ENCODE results near the gene ELMOD2.
"Not testable (repeated sequence)": the region's sequence is repeated elsewhere in the genome, so short reads cannot be mapped to it uniquely, and the experiment has no call there.

ELMOD2 gene

DNA sequence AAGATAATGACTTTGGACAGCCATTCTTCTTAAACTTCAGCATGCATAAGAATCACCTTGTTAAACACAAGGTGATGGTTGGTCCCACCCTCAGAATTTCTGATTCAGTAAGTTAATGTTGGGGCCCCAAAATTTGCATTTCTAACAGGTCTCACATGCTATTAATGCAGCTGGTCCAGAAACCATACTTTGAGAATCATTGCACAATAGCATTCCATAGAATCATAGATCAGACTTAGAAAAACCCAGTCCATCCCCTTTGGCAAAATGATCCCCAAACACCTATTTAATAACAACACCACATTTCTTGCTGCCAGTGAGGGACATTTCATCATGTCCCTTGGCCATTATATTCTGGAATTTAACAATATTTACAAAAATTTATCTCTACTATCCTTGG, 19.7 kb upstream of the ELMOD2 start:
- TF ChIP-seq, protein P1, sequence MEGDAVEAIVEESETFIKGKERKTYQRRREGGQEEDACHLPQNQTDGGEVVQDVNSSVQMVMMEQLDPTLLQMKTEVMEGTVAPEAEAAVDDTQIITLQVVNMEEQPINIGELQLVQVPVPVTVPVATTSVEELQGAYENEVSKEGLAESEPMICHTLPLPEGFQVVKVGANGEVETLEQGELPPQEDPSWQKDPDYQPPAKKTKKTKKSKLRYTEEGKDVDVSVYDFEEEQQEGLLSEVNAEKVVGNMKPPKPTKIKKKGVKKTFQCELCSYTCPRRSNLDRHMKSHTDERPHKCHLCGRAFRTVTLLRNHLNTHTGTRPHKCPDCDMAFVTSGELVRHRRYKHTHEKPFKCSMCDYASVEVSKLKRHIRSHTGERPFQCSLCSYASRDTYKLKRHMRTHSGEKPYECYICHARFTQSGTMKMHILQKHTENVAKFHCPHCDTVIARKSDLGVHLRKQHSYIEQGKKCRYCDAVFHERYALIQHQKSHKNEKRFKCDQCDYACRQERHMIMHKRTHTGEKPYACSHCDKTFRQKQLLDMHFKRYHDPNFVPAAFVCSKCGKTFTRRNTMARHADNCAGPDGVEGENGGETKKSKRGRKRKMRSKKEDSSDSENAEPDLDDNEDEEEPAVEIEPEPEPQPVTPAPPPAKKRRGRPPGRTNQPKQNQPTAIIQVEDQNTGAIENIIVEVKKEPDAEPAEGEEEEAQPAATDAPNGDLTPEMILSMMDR (IDR thresholded peaks at IDR 0.05; ENCODE audit: insufficient read depth, missing control alignments), result no peak
- FAIRE-seq, result no peak
- no peak for DNase-seq (ENCODE audit: insufficient read length, low spot score)

DNA sequence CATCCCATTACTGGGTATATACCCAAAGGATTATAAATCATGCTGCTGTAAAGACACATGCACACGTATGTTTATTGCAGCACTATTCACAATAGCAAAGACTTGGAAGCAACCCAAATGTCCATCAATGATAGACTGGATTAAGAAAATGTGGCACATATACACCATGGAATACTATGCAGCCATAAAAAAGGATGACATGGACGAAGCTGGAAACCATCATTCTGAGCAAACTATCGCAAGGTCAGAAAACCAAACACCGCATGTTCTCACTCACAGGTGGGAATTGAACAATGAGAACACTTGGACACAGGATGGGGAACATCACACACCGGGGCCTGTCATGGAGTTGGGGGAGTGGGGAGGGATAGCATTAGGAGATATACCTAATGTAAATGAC, 10.2 kb upstream of the ELMOD2 start:
- DNase-seq (ENCODE audit: insufficient read length, low spot score); FAIRE-seq: not testable (repeated sequence)

DNA sequence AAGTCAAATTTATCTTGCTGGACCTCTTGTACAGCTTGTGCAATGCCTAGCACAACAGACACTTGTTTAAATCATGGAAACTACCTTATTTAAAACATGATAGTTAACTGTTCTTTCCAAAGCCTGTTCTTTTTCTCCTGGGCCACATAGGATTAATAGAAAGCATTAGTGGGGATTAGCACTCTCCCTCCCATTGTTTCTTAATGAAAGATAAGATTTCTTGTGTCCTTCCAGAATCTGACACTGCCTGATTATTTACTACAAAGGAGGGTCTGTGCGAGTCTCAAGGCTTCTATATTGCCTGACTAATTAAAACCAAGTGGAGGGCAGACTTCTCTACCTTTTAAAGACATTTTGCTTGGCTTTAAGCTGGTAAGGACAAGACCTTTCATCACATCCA, 8.5 kb upstream of the ELMOD2 start:
- no peak for DNase-seq (ENCODE audit: insufficient read length, low spot score)
- peak; percentile 72 for FAIRE-seq
- TF ChIP-seq, protein P1 (IDR thresholded peaks at IDR 0.05; ENCODE audit: insufficient read depth, missing control alignments), result no peak

DNA sequence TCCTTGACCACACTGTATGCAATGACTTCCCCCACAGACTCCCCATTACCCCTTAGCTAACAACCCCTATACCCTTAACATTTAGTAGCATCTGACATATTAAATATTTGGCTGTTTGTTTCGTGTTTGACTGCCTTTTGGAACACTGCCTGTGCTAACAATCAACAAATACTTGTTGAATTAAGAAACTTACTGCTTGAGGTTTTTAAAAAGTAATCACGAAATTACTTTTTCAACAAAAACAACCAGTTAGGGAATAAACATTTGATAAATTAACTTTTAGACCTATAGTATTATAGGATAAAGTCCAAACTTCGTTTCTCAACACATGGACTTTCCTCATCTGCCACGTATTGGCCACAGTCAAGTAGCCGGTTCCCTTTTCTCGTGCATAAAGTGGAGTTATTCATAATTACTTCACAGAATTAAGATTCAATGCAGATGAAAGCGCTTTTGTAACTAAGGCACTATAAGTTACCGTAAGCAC, 555 bp upstream of the ELMOD2 start:
- TF ChIP-seq, protein P1 (IDR thresholded peaks at IDR 0.05; ENCODE audit: insufficient read depth, missing control alignments), result no peak
- DNase-seq (ENCODE audit: insufficient read length, low spot score) (no peak), FAIRE-seq (peak; percentile 25)

DNA sequence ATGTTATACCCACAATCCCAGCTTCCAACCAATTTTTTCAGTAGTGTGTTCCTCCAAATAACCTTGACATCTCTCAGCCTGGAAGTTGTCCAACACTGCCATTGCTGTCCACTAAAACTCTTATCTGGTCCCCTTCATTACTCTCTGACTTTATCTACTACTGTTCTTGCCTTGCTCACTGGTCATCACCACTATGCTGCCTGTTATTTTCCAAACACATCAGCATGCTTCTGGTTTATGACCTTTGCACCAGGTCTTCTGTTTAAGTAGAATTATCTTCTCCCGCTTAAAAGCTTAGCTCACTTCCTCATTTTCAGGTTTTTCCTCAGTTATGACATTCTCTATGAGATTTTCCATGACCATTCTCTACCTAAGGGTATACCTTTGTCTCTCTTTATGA, 5.5 kb downstream of the ELMOD2 start:
- FAIRE-seq (no peak), DNase-seq (ENCODE audit: insufficient read length, low spot score) (no peak)
- TF ChIP-seq, protein P1 (IDR thresholded peaks at IDR 0.05; ENCODE audit: insufficient read depth, missing control alignments), result no peak

DNA sequence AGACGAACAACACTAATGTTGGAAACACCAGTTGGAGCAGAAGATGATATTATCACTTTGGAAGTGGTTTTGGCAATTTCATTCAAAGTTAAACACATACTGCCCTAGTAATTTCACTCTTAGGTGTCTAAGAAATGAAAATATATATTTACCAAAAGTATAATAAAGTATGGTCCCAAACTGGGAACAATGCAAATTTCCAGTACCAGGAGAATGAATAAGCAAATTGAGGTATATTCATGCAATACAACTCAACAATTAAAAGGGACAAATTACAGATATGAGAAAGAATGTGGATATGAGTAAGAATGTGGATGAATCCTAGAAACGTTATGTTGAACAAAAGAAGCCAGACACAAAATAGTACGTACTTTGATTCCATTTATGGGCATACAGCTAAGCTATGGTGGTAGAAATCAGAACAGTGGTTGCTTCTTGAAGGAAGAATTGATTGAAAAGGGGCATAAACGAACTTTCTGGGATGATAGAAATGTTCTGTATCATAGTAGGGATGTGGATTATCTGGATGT, 10.0 kb downstream of the ELMOD2 start:
- TF ChIP-seq, protein P1 (IDR thresholded peaks at IDR 0.05; ENCODE audit: insufficient read depth, missing control alignments), result no peak
- DNase-seq (ENCODE audit: insufficient read length, low spot score), result no peak
- no peak for FAIRE-seq

DNA sequence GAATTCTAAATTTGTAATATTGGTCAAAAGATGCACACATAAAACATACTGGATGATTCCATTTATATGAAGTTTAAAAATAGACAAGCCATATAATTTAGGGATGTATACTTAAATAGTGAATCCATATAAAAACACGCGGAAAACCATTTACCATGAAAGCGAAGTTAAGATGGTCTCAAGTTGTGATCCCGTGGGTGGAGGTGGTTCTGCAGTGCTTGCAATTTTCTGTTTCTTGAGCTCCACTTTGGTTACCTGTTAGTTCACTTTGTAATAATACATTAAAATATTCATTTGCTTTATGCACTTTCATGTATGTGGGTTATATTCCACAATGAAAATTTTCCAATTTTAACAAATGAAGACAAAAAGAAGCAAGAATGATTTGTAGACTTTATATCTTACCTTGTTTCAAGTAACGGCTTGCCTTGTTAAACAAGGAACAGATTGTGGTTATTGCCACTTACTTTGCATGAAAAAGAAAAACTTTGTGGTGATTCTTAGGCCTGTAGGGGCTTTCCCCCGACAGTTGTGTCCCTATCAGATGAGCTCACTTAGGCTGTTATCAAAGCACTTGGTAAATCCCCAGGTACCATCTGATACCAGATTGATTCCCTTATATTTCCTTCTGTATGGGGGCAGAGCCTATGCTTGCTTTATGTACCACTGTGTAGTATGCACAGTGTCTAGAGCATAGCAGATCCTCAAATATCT, 32.6 kb downstream of the ELMOD2 start:
- no peak for DNase-seq (ENCODE audit: insufficient read length, low spot score)
- TF ChIP-seq, protein P1 (IDR thresholded peaks at IDR 0.05; ENCODE audit: insufficient read depth, missing control alignments), result no peak
- FAIRE-seq, result no peak

Measured in D721Med (cell line).